ENCODE results near the gene PAPOLG. TPM values are rescaled to one million over a fixed set of nuclear protein-coding genes. Genes with fewer than 3 reads are reported as not detected.
A peak's percentile ranks its signal among the peaks of the same experiment; 100 is the strongest.

PAPOLG gene
- polyA plus RNA-seq, result 16.8 TPM

DNA sequence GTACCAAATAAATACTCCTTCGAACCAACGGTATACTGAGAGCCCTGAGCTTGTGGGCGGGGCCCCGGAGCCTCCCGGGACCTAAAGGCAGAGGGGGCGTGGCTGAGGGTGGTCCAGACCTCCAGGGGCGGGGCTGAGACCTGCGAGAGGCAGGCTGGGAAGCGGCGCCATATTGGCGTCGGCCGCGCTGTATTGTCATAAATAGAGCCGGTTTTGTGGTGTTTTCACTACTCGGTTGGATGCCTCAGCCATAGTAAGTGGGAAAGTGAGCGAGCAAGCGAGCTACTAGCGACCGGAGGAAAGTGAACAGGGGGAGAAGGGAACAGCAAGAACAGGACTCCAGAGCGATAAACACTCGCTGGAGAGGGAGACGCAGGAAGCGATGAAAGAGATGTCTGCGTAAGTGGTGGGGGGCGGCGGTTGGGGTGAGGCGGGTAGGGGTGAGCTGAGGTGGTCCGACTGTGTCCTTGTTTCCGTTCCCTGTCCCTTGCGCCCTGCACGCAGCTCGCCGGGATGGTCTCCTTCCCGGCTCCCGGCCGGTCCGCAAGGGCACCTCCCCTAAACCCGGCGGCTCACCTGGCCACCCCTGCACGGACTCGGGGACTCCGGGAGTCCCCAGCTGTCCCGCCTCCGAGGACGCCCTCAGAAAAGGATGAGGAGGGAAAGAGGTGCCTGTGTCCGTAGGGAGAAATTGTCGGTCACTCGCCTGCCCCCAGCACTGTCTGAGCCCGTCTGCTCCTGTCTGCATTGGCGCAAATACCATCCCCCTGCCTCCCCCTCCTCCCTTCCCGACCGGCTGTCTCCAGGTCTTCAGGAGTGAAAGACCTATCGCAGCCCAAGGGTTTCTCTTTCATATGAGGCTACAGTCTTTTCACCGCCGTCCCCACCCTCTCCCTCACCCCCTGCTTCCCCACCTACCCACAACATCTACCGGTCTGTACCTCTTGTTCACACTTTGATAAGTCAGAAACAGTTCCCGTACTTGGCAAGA, at the start of gene PAPOLG:
Gene PAPOLG, plus strand, starts transcription at position 172 of the 991 bp plus-strand sequence. Its CDS starts 211 bp downstream, at position 383.
- Mint-ChIP-seq H3K4me1 (peaks cover 17 to 20% (median 19%) of the 10 kb centered on the region in 3 donors), H3K27me3 (no peaks in the 10 kb centered on the region), H3K27ac (peak within 1 kb of the TSS; percentile 59 to 99 (median 96)), H3K9me3 (no peaks in the 10 kb centered on the region), H3K36me3 (peaks cover 8% of the 10 kb centered on the region), H3K4me3 (peak within 1 kb of the TSS; percentile 91 to 100 (median 97))

- H3K9me3 Mint-ChIP-seq, result no peaks in the 10 kb centered on the region
- H3K4me1 Mint-ChIP-seq, result peaks cover 0 to 5% (median 4%) of the 10 kb centered on the region in 3 donors
- peaks cover 3% of the 10 kb centered on the region for H3K27me3 Mint-ChIP-seq
- H3K4me3 Mint-ChIP-seq, result no peak overlapping the region
- peaks cover 2% of the 10 kb centered on the region for H3K36me3 Mint-ChIP-seq
- no peak overlapping the region for H3K27ac Mint-ChIP-seq
These were observed 48.2 kb upstream of the PAPOLG start for GRCh38 chr2:60707750-60708371.

DNA sequence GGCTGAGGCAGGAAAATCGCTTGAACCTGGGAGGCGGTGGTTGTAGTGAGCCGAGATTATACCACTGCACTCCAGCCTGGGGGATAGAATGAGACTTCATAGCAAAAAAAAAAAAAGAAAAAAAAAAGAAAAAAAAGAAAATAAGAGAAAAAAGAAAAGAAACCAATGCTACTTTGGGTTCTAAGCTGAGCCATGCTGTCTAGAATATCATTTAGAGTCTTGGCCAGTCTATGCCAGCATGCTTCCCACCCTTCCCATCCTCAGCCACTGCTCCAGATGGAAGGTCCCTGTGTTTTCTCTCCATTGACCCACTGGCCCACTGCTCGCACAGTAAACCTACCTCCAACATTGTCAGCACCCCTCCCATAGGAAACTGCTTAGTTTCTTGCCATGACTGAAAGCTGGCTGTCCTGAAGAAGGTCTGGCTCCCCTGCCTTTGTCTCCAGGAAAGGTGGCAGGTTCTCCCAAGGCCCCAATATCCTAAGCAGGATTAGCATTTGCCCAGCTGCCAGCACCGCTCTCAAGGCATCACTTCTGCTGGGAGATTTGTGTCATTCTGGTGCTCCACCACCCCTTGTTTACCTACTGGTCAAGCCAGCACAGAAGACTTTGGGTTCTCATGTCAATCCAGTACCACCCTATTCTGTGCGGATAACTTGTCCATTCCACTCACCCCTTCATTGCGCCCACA, 47.3 kb upstream of the PAPOLG start:
- no peaks in the 10 kb centered on the region for H3K9me3 Mint-ChIP-seq
- peaks cover 3% of the 10 kb centered on the region for H3K27me3 Mint-ChIP-seq
- H3K27ac Mint-ChIP-seq, result no peak overlapping the region
- peaks cover 0 to 5% (median 4%) of the 10 kb centered on the region in 3 donors for H3K4me1 Mint-ChIP-seq
- no peak overlapping the region for H3K4me3 Mint-ChIP-seq
- H3K36me3 Mint-ChIP-seq, result peaks cover 3% of the 10 kb centered on the region

DNA sequence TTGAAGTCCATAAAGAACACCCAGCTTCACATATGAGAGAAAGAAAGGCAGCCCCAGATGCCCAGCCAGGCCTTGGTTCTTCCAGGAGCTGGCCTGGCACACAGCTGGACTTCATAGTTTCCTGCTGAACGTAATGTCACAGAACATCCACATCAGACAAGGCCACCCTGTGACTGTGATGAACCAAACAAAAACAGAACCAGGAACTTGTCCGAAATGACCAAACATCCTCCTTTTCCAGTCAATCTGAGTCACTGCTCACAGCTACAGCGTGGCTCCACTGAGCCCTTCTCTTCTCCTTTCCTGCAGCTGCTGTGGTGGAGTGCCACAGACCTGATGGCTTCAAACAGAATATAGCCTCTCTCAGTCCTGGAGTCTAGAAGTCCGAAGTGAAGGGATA, 45.4 kb upstream of the PAPOLG start:
- peak overlapping the region in 1 of 3 donors; percentile 60 for H3K27ac Mint-ChIP-seq
- H3K27me3 Mint-ChIP-seq, result peaks cover 3% of the 10 kb centered on the region
- peaks cover 2% of the 10 kb centered on the region for H3K36me3 Mint-ChIP-seq
- H3K4me1 Mint-ChIP-seq, result peaks cover 0 to 5% (median 4%) of the 10 kb centered on the region in 3 donors
- H3K4me3 Mint-ChIP-seq, result no peak overlapping the region
- H3K9me3 Mint-ChIP-seq, result no peaks in the 10 kb centered on the region

- Mint-ChIP-seq H3K27me3 (peaks cover 2% of the 10 kb centered on the region), H3K36me3 (peaks cover 2% of the 10 kb centered on the region), H3K27ac (no peak overlapping the region), H3K9me3 (no peaks in the 10 kb centered on the region), H3K4me3 (no peak overlapping the region), H3K4me1 (no peaks in the 10 kb centered on the region)
These were observed 40.5 kb upstream of the PAPOLG start for GRCh38 chr2:60715561-60715960.

GRCh38 chr2:60717691-60718090, 38.4 kb upstream of the PAPOLG start:
- Mint-ChIP-seq H3K27ac (no peak overlapping the region), H3K27me3 (peaks cover 3% of the 10 kb centered on the region), H3K9me3 (no peaks in the 10 kb centered on the region), H3K4me1 (no peaks in the 10 kb centered on the region), H3K36me3 (peaks cover 2% of the 10 kb centered on the region), H3K4me3 (no peak overlapping the region)

GRCh38 chr2:60719331-60719730, 36.7 kb upstream of the PAPOLG start:
- Mint-ChIP-seq H3K27ac (no peak overlapping the region), H3K4me3 (no peak overlapping the region), H3K27me3 (peaks cover 3% of the 10 kb centered on the region), H3K36me3 (no peaks in the 10 kb centered on the region), H3K4me1 (no peaks in the 10 kb centered on the region), H3K9me3 (no peaks in the 10 kb centered on the region)

GRCh38 chr2:60725466-60725865, 30.6 kb upstream of the PAPOLG start:
- no peak overlapping the region for H3K27ac Mint-ChIP-seq

DNA sequence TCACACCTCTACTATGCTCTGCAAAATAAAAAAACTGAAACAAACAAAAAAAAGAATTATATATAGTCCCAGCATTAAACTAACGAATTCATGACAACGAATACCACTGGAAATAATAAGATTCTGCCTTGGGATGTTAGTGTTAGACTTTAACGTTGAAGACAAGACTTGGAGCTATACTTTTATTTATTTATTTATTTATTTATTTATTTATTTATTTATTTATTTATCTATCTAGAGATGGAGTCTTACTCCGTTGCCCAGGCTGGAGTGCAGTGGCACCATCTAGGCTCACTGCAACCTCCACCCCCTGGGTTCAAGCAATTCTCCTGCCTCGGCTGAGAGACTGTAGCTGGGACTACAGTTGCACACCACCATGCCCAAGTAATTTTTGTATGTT, 27.2 kb upstream of the PAPOLG start:
- no peaks in the 10 kb centered on the region for H3K4me1 Mint-ChIP-seq
- H3K27ac Mint-ChIP-seq, result no peak overlapping the region
- no peaks in the 10 kb centered on the region for H3K27me3 Mint-ChIP-seq
- H3K4me3 Mint-ChIP-seq, result no peak overlapping the region
- H3K9me3 Mint-ChIP-seq, result peaks cover 0 to 4% (median 3%) of the 10 kb centered on the region in 3 donors
- H3K36me3 Mint-ChIP-seq, result no peaks in the 10 kb centered on the region

More at GRCh38 chr2:60725466-60725865, 30.6 kb upstream of the PAPOLG start:
- H3K27me3 Mint-ChIP-seq, result peaks cover 1% of the 10 kb centered on the region
- no peak overlapping the region for H3K4me3 Mint-ChIP-seq
- peaks cover 0 to 4% (median 3%) of the 10 kb centered on the region in 3 donors for H3K9me3 Mint-ChIP-seq
- H3K4me1 Mint-ChIP-seq, result no peaks in the 10 kb centered on the region
- no peaks in the 10 kb centered on the region for H3K36me3 Mint-ChIP-seq

DNA sequence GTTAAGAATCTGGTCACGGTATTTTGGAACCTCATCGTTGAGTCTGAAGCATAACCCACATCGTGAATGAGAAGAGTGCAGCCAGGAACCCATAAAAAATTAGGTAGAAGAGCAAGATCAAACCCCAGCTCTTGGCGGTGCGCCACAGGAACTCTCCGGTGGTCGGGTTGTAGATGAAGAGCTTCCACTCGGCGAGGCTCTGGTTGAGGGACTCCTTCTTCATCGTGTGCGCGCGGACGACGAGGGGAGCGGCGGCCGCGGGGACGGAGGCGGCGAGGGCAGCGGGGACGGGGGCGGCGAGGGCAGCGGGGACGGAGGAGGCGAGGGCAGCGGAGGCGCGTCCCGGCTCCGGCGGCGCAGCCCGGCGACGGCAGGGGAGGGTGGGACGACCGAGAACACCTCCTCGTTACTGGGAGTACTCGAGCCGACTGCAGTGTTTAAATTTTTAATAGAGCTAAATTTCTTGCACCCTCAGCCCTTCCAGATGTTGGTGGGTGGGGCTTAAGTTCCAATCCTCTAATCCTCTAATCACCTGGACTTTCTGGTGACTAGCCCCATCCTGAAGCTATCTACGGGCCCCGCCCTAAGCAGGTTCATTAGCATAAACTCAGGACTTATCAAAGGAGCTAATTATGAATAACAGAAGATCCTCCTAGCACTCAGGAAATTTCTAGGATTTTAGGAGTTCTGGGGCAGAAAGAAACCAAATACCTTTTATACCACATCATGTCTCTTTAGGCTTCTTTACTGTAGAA, 20.4 kb upstream of the PAPOLG start:
- Mint-ChIP-seq H3K4me1 (peaks cover 3 to 5% (median 5%) of the 10 kb centered on the region in 3 donors), H3K9me3 (peaks cover 0 to 2% (median 0%) of the 10 kb centered on the region in 3 donors), H3K36me3 (no peaks in the 10 kb centered on the region), H3K27ac (no peak overlapping the region), H3K27me3 (peaks cover 16% of the 10 kb centered on the region), H3K4me3 (peak overlapping the region; percentile 66 to 95 (median 82))

- peaks cover 16% of the 10 kb centered on the region for H3K27me3 Mint-ChIP-seq
- peaks cover 2% of the 10 kb centered on the region for H3K36me3 Mint-ChIP-seq
- H3K4me1 Mint-ChIP-seq, result peaks cover 3 to 5% (median 5%) of the 10 kb centered on the region in 3 donors
- no peak overlapping the region for H3K27ac Mint-ChIP-seq
- H3K4me3 Mint-ChIP-seq, result no peak overlapping the region
- peaks cover 0 to 2% (median 0%) of the 10 kb centered on the region in 3 donors for H3K9me3 Mint-ChIP-seq
These were observed 17.4 kb upstream of the PAPOLG start for GRCh38 chr2:60738679-60739078.

DNA sequence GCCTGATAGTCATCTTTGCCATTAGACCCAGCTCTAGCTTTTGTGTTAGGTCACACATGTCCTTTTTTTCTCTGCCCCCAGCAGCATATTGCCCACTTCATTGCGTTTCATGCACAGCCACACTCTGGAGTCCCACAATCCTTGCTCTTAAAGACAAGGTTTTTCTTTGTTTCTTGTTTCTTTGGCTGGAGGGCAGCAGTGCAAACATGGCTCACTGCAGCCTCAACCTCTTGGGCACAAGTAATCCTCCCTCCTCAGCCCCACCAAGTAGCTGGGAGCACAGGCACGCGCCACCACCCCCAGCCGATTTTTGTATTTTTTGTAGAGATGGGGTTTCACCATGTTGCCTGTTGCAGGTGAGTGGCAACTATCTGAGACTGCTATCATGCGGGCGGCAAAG, 16.9 kb upstream of the PAPOLG start:
- Mint-ChIP-seq H3K4me1 (peaks cover 3 to 5% (median 5%) of the 10 kb centered on the region in 3 donors), H3K27ac (no peak overlapping the region), H3K36me3 (peaks cover 2% of the 10 kb centered on the region), H3K4me3 (no peak overlapping the region), H3K9me3 (peaks cover 0 to 2% (median 0%) of the 10 kb centered on the region in 3 donors), H3K27me3 (peaks cover 16% of the 10 kb centered on the region)

GRCh38 chr2:60741576-60741975, 14.5 kb upstream of the PAPOLG start:
- H3K27ac Mint-ChIP-seq, result no peak overlapping the region
- H3K4me1 Mint-ChIP-seq, result peaks cover 0 to 9% (median 9%) of the 10 kb centered on the region in 3 donors
- H3K27me3 Mint-ChIP-seq, result peaks cover 10% of the 10 kb centered on the region
- peaks cover 0 to 2% (median 0%) of the 10 kb centered on the region in 3 donors for H3K9me3 Mint-ChIP-seq
- peaks cover 2% of the 10 kb centered on the region for H3K36me3 Mint-ChIP-seq
- no peak overlapping the region for H3K4me3 Mint-ChIP-seq

- peaks cover 0 to 2% (median 0%) of the 10 kb centered on the region in 3 donors for H3K9me3 Mint-ChIP-seq
- H3K27ac Mint-ChIP-seq, result no peak overlapping the region
- H3K36me3 Mint-ChIP-seq, result peaks cover 2% of the 10 kb centered on the region
- peaks cover 0 to 9% (median 9%) of the 10 kb centered on the region in 3 donors for H3K4me1 Mint-ChIP-seq
- H3K4me3 Mint-ChIP-seq, result no peak overlapping the region
- H3K27me3 Mint-ChIP-seq, result peaks cover 10% of the 10 kb centered on the region
These were observed 13.6 kb upstream of the PAPOLG start for GRCh38 chr2:60742419-60742818.

All from IgD-negative memory B cell (primary cell).